Measurements from ENCODE around the gene DTX1.

The DTX1 gene

GRCh38 chr12:113071135-113072112 is 14.9 kb downstream of the DTX1 start:
- no peak for DNase-seq

GRCh38 chr12:113072136-113072535 is 15.6 kb downstream of the DTX1 start:
- no peak for DNase-seq

- no peak for DNase-seq
Measured at GRCh38 chr12:113073586-113073985, 17.1 kb downstream of the DTX1 start.

GRCh38 chr12:113075137-113075683 is 18.7 kb downstream of the DTX1 start:
- no peak for DNase-seq

- DNase-seq, result no peak
Measured at GRCh38 chr12:113077057-113077858, 20.7 kb downstream of the DTX1 start.

GRCh38 chr12:113077859-113078255 is 21.3 kb downstream of the DTX1 start:
- DNase-seq, result no peak

- DNase-seq, result no peak
Measured at GRCh38 chr12:113081873-113082272, 25.3 kb downstream of the DTX1 start.

- DNase-seq, result no peak
Measured at GRCh38 chr12:113082486-113083148, 26.1 kb downstream of the DTX1 start.

GRCh38 chr12:113083863-113084435 is 27.4 kb downstream of the DTX1 start:
- no peak for DNase-seq

- peak; percentile 52 for DNase-seq
Measured at GRCh38 chr12:113086249-113087164, 30.0 kb downstream of the DTX1 start.

GRCh38 chr12:113087193-113087592 is 30.7 kb downstream of the DTX1 start:
- no peak for DNase-seq

GRCh38 chr12:113088037-113088436 is 31.5 kb downstream of the DTX1 start:
- DNase-seq, result no peak

- peak; percentile 67 for DNase-seq
Measured at GRCh38 chr12:113088971-113089756, 32.6 kb downstream of the DTX1 start.

GRCh38 chr12:113089839-113090238 is 33.3 kb downstream of the DTX1 start:
- no peak for DNase-seq

- DNase-seq, result no peak
Measured at GRCh38 chr12:113090740-113091139, 34.2 kb downstream of the DTX1 start.

- no peak for DNase-seq
Measured at GRCh38 chr12:113091506-113091905, 35.0 kb downstream of the DTX1 start.

GRCh38 chr12:113092607-113093408 is 36.3 kb downstream of the DTX1 start:
- DNase-seq, result no peak

GRCh38 chr12:113093409-113094101 is 37.0 kb downstream of the DTX1 start:
- DNase-seq, result no peak

- DNase-seq, result no peak
Measured at GRCh38 chr12:113094738-113095137, 38.2 kb downstream of the DTX1 start.

Data from CD4-positive, alpha-beta T cell treated with Interleukin-12 subunit alpha and Interleukin-12 subunit beta, for 1 hour (primary cell).